Vagina (tissue), 2 donors: ENCODE measurements around the gene E2F6. TPM values are rescaled to one million over a fixed set of nuclear protein-coding genes. Genes with fewer than 3 reads are reported as not detected.

Source experiments
- DNase-seq, 2 donors: peaks; one replicate each; pipeline ENCODE4 v3.0.0-alpha.2; 2017; ENCODE audit errors: extremely low spot score in 2 of 2
- H3K27ac ChIP-seq: fragments of 200-600 bp; sonication (generic); one replicate; pipeline ENCODE4 v1.5.1; 2019
- H3K27me3 ChIP-seq: fragments of 200-600 bp; sonication (generic); one replicate; pipeline ENCODE4 v1.5.1; 2019
- H3K36me3 ChIP-seq, 2 donors: fragments of 200-600 bp; sonication (generic); one replicate each; pipeline ENCODE4 v1.5.1; 2017 to 2019
- H3K4me1 ChIP-seq: fragments of 200-600 bp; sonication (generic); one replicate; pipeline ENCODE4 v1.5.1; 2019
- H3K4me3 ChIP-seq, 2 donors: fragments of 200-600 bp; sonication (generic); 1 replicate in 1 of 2; 2 replicates in 1 of 2; pipeline ENCODE4 v1.5.1; 2016 to 2019
- H3K9me3 ChIP-seq: fragments of 200-600 bp; sonication (generic); one replicate; pipeline ENCODE4 v1.5.1; 2019
- CTCF ChIP-seq, 3 experiments: fragments of 450-650 bp in 2 of 3; fragments of 200-600 bp in 1 of 3; sonication (generic) in 1 of 3; IDR thresholded peaks; one replicate each; pipeline ENCODE4 v1.5.1; 2017 to 2019; ENCODE audit warnings: antibody characterized with exemption in 3 of 3, mild to moderate bottlenecking in 2 of 3, moderate library complexity in 2 of 3
- POLR2A ChIP-seq, 2 donors: fragments of 450-650 bp; IDR thresholded peaks; one replicate each; pipeline ENCODE4 v1.6.1; 2017; ENCODE audit warnings: antibody characterized with exemption in 2 of 2, mild to moderate bottlenecking in 2 of 2, moderate library complexity in 2 of 2
- POLR2AphosphoS5 ChIP-seq, 2 donors: sonication (generic); formaldehyde crosslinking; IDR thresholded peaks; one replicate each; pipeline ENCODE4 v1.9.0; 2017; ENCODE audit warnings: antibody characterized with exemption in 2 of 2, mild to moderate bottlenecking in 2 of 2, low read depth in 1 of 2; ENCODE audit not compliant: insufficient read depth in 1 of 2
- intact Hi-C: fragments of 100-400 bp; cut with DNase I; formaldehyde crosslinking; loops from one replicate; pipeline ENCODE4 v1.15.1; 2023
- total RNA-seq: library from RNA; depleted of rRNA; stranded (reverse); fragments of >200 nt; gene quantifications from one replicate; pipeline ENCODE4 v1.2.3, GENCODE V29; 2016

E2F6 gene
- total RNA-seq, 1 donor from 2014 or later = 9.1 TPM

- no peak overlapping the region for H3K27ac ChIP-seq
- H3K9me3 ChIP-seq = no peaks in the 10 kb centered on the region
- no peak overlapping the region for H3K4me3 ChIP-seq
- no peaks in the 10 kb centered on the region for H3K27me3 ChIP-seq
- TF ChIP-seq POLR2AphosphoS5 (IDR thresholded peaks at IDR 0.05; ENCODE audit: insufficient read depth in 1 of 2, low read depth in 1 of 2) = no peak
- TF ChIP-seq POLR2A (IDR thresholded peaks at IDR 0.05) = no peak
- TF ChIP-seq CTCF (IDR thresholded peaks at IDR 0.05) = no peak
- no peaks in the 10 kb centered on the region for H3K36me3 ChIP-seq
- intact Hi-C loops = no loop called here
- peaks cover 31% of the 10 kb centered on the region for H3K4me1 ChIP-seq
- DNase-seq = no peak
These were observed 1.8 kb upstream of the E2F6 start for GRCh38 chr2:11467749-11468148.

GRCh38 chr2:11467129-11467649, 1.2 kb upstream of the E2F6 start:
- no peak overlapping the region for H3K27ac ChIP-seq
- no peaks in the 10 kb centered on the region for H3K27me3 ChIP-seq
- H3K4me1 ChIP-seq = peaks cover 37% of the 10 kb centered on the region
- no peak for DNase-seq
- H3K36me3 ChIP-seq = no peaks in the 10 kb centered on the region
- no peak for TF ChIP-seq CTCF (IDR thresholded peaks at IDR 0.05)
- no peak for TF ChIP-seq POLR2AphosphoS5 (IDR thresholded peaks at IDR 0.05; ENCODE audit: insufficient read depth in 1 of 2, low read depth in 1 of 2)
- TF ChIP-seq POLR2A (IDR thresholded peaks at IDR 0.05) = no peak
- no peak overlapping the region for H3K4me3 ChIP-seq
- no peaks in the 10 kb centered on the region for H3K9me3 ChIP-seq
- intact Hi-C loops = no loop called here

GRCh38 chr2:11466307-11467128, 557 bp upstream of the E2F6 start:
- Histone ChIP-seq H3K27ac (peak overlapping the region; percentile 91), H3K9me3 (no peaks in the 10 kb centered on the region), H3K4me1 (peaks cover 39% of the 10 kb centered on the region), H3K4me3 (peak overlapping the region; percentile 71 to 80), H3K27me3 (no peaks in the 10 kb centered on the region), H3K36me3 (no peaks in the 10 kb centered on the region)
- TF ChIP-seq POLR2A (IDR thresholded peaks at IDR 0.05) (no peak), POLR2AphosphoS5 (IDR thresholded peaks at IDR 0.05; ENCODE audit: insufficient read depth in 1 of 2, low read depth in 1 of 2) (no peak), CTCF (IDR thresholded peaks at IDR 0.05) (no peak)
- no peak for DNase-seq
- intact Hi-C loops = no loop called here

GRCh38 chr2:11465110-11465484, 864 bp downstream of the E2F6 start:
- no peak for DNase-seq
- no peaks in the 10 kb centered on the region for H3K36me3 ChIP-seq
- no peaks in the 10 kb centered on the region for H3K9me3 ChIP-seq
- H3K4me3 ChIP-seq = peak overlapping the region; percentile 71 to 80
- peaks cover 46% of the 10 kb centered on the region for H3K4me1 ChIP-seq
- no peaks in the 10 kb centered on the region for H3K27me3 ChIP-seq
- intact Hi-C loops = no loop called here
- TF ChIP-seq CTCF (IDR thresholded peaks at IDR 0.05) (no peak), POLR2A (IDR thresholded peaks at IDR 0.05) (no peak)
- peak overlapping the region; percentile 91 for H3K27ac ChIP-seq

- no peak for DNase-seq
- Histone ChIP-seq H3K4me3 (no peak overlapping the region), H3K4me1 (peaks cover 52% of the 10 kb centered on the region), H3K36me3 (peaks cover 0 to 3% of the 10 kb centered on the region in 2 donors), H3K27me3 (no peaks in the 10 kb centered on the region), H3K27ac (no peak overlapping the region), H3K9me3 (no peaks in the 10 kb centered on the region)
- TF ChIP-seq POLR2AphosphoS5 (IDR thresholded peaks at IDR 0.05; ENCODE audit: insufficient read depth in 1 of 2, low read depth in 1 of 2) = no peak
- TF ChIP-seq CTCF (IDR thresholded peaks at IDR 0.05) = no peak
- intact Hi-C loops = loop anchor here (10.0 kb wide), 1 partner anchor 645 kb away; the partner anchor contains the start of gene PDIA6
These were observed 6.1 kb downstream of the E2F6 start for GRCh38 chr2:11459816-11460215.
